Mesenchymal stem cell (in vitro differentiated cells and primary cell): Measurements from ENCODE around the gene GDF11.

Source experiments
- DNase-seq: peaks from one replicate; pipeline ENCODE4 v3.0.0-alpha.2; 2013
- H2AFZ ChIP-seq: one replicate; pipeline ENCODE4 v1.6.1; 2013; ENCODE audit warnings: low read depth, mild to moderate bottlenecking, control low read depth, inconsistent platforms, low read length, moderate library complexity
- H2AK5ac ChIP-seq: 2 replicates; pipeline ENCODE4 v1.6.1; 2013; ENCODE audit warnings: low read length, moderate library complexity, mild to moderate bottlenecking, inconsistent platforms; ENCODE audit not compliant: severe bottlenecking
- H2BK120ac ChIP-seq: one replicate; pipeline ENCODE4 v1.6.1; 2013; ENCODE audit warnings: low read depth, mild to moderate bottlenecking, inconsistent platforms, low read length, moderate library complexity
- H2BK12ac ChIP-seq, 2 experiments: one replicate each; pipeline ENCODE4 v1.6.1; 2013; ENCODE audit warnings: inconsistent platforms in 2 of 2, low read length in 2 of 2, mild to moderate bottlenecking in 2 of 2, moderate library complexity in 2 of 2, control low read depth in 1 of 2
- H2BK15ac ChIP-seq: one replicate; pipeline ENCODE4 v1.6.1; 2013; ENCODE audit warnings: mild to moderate bottlenecking, low read depth, inconsistent platforms; ENCODE audit not compliant: poor library complexity, severe bottlenecking
- H2BK5ac ChIP-seq: 2 replicates; pipeline ENCODE4 v1.6.1; 2013; ENCODE audit warnings: low read depth, mild to moderate bottlenecking, low read length, control low read depth, inconsistent platforms; ENCODE audit not compliant: poor library complexity, severe bottlenecking
- H3K14ac ChIP-seq, 2 experiments: one replicate each; pipeline ENCODE4 v1.6.1; 2013; ENCODE audit warnings: inconsistent platforms in 2 of 2, low read length in 2 of 2, control low read depth in 1 of 2, mild to moderate bottlenecking in 1 of 2, moderate library complexity in 1 of 2
- H3K18ac ChIP-seq, 2 experiments: one replicate each; pipeline ENCODE4 v1.6.1; 2013; ENCODE audit warnings: inconsistent platforms in 2 of 2, low read length in 2 of 2, control low read depth in 1 of 2, low read depth in 1 of 2, mild to moderate bottlenecking in 1 of 2
- H3K23ac ChIP-seq, 2 experiments: one replicate each; pipeline ENCODE4 v1.6.1; 2013; ENCODE audit warnings: inconsistent platforms in 2 of 2, low read length in 2 of 2, mild to moderate bottlenecking in 2 of 2, moderate library complexity in 2 of 2, control low read depth in 1 of 2
- H3K27ac ChIP-seq: 2 replicates; pipeline ENCODE4 v1.5.1; 2013; ENCODE audit warnings: mild to moderate bottlenecking, moderate library complexity, low read length, control low read depth, inconsistent platforms; ENCODE audit not compliant: poor library complexity, severe bottlenecking
- H3K27me3 ChIP-seq, 2 experiments: 2 replicates each; pipeline versions ENCODE4 v1.6.1 to v1.7.0; 2013; ENCODE audit warnings: low read length in 2 of 2, mild to moderate bottlenecking in 2 of 2, moderate library complexity in 2 of 2, control low read depth in 1 of 2, inconsistent platforms in 1 of 2; ENCODE audit not compliant: control insufficient read depth in 1 of 2, insufficient read depth in 1 of 2
- H3K36me3 ChIP-seq, 2 experiments: 2 replicates each; pipeline versions ENCODE4 v1.6.1 to v1.7.0; 2013; ENCODE audit warnings: low read length in 2 of 2, control low read depth in 1 of 2, inconsistent platforms in 1 of 2, low read depth in 1 of 2, mild to moderate bottlenecking in 1 of 2; ENCODE audit not compliant: insufficient read depth in 2 of 2, control insufficient read depth in 1 of 2
- H3K4ac ChIP-seq, 2 experiments: one replicate each; pipeline ENCODE4 v1.6.1; 2013; ENCODE audit warnings: inconsistent platforms in 2 of 2, low read length in 2 of 2, mild to moderate bottlenecking in 2 of 2, moderate library complexity in 2 of 2, control low read depth in 1 of 2, low read depth in 1 of 2
- H3K4me1 ChIP-seq: 2 replicates; pipeline ENCODE4 v1.6.1; 2013; ENCODE audit warnings: low read depth, low read length, control low read depth; ENCODE audit not compliant: control insufficient read depth, insufficient read depth
- H3K4me2 ChIP-seq: 2 replicates; pipeline ENCODE4 v1.6.1; 2013; ENCODE audit warnings: low read length, mild to moderate bottlenecking, inconsistent platforms; ENCODE audit not compliant: poor library complexity, severe bottlenecking
- H3K4me3 ChIP-seq, 2 experiments: 2 replicates each; pipeline versions ENCODE4 v1.5.1 to v1.7.0; 2013; ENCODE audit warnings: low read length in 2 of 2, mild to moderate bottlenecking in 2 of 2, control low read depth in 1 of 2, low read depth in 1 of 2; ENCODE audit not compliant: insufficient read depth in 1 of 2
- H3K79me1 ChIP-seq: replicated peaks from 2 replicates; pipeline ENCODE4 v1.6.1; 2013; ENCODE audit warnings: mild to moderate bottlenecking, control low read depth, low read length, inconsistent platforms; ENCODE audit not compliant: poor library complexity, severe bottlenecking
- H3K9ac ChIP-seq: 2 replicates; pipeline ENCODE4 v1.7.0; 2013; ENCODE audit warnings: mild to moderate bottlenecking, low read length, moderate library complexity
- H3K9me3 ChIP-seq: 2 replicates; pipeline ENCODE4 v1.7.0; 2013; ENCODE audit warnings: mild to moderate bottlenecking, low read length; ENCODE audit not compliant: control insufficient read depth
- H4K8ac ChIP-seq: one replicate; pipeline ENCODE4 v1.6.1; 2013; ENCODE audit warnings: inconsistent platforms, mild to moderate bottlenecking, low read length, moderate library complexity
- H4K91ac ChIP-seq: one replicate; pipeline ENCODE4 v1.6.1; 2013; ENCODE audit warnings: mild to moderate bottlenecking, low read length, inconsistent platforms
- WGBS: methylation state at CpG from one replicate; pipeline ENCODE4 v1.1.7; 2013; ENCODE audit warnings: mixed read lengths; 5-methylcytosine and 5-hydroxymethylcytosine counted together

Gene GDF11

GRCh38 chr12:55739025-55739378 lies 3.9 kb upstream of the GDF11 start:
- H2BK15ac ChIP-seq, result no peak overlapping the region
- 81% methylated on average over 1 of the region's 2 CpGs for WGBS
- no peak overlapping the region for H2AFZ ChIP-seq
- no peak overlapping the region for H3K27ac ChIP-seq
- no peak overlapping the region for H4K91ac ChIP-seq
- peak overlapping the region in 1 of 2 experiments; percentile 83 for H3K4me3 ChIP-seq
- no peak overlapping the region for H3K4me2 ChIP-seq
- peaks cover 4% of the 10 kb centered on the region for H3K79me1 ChIP-seq
- H3K9me3 ChIP-seq, result no peaks in the 10 kb centered on the region
- H3K36me3 ChIP-seq, result no peaks in the 10 kb centered on the region
- no peak overlapping the region for H3K23ac ChIP-seq
- H3K4ac ChIP-seq, result no peak overlapping the region
- H3K18ac ChIP-seq, result no peak overlapping the region
- DNase-seq, result no peak
- no peak overlapping the region for H4K8ac ChIP-seq
- no peak overlapping the region for H2BK5ac ChIP-seq
- H2BK12ac ChIP-seq, result no peak overlapping the region
- no peaks in the 10 kb centered on the region for H3K27me3 ChIP-seq
- no peak overlapping the region for H3K14ac ChIP-seq
- peak overlapping the region; percentile 89 for H3K9ac ChIP-seq
- H2BK120ac ChIP-seq, result no peak overlapping the region
- H2AK5ac ChIP-seq, result no peak overlapping the region
- peaks cover 12% of the 10 kb centered on the region for H3K4me1 ChIP-seq

GRCh38 chr12:55741931-55742680 lies 816 bp upstream of the GDF11 start:
- no peaks in the 10 kb centered on the region for H3K27me3 ChIP-seq
- H4K8ac ChIP-seq, result no peak overlapping the region
- DNase-seq, result no peak
- no peak overlapping the region for H3K4ac ChIP-seq
- no peak overlapping the region for H2AFZ ChIP-seq
- H3K79me1 ChIP-seq, result peaks cover 4% of the 10 kb centered on the region
- no peaks in the 10 kb centered on the region for H3K9me3 ChIP-seq
- WGBS, result 42% methylated on average over 3 of the region's 3 CpGs
- H3K4me1 ChIP-seq, result peaks cover 27% of the 10 kb centered on the region
- peak overlapping the region; percentile 79 for H3K9ac ChIP-seq
- H3K27ac ChIP-seq, result no peak overlapping the region
- H3K23ac ChIP-seq, result no peak overlapping the region
- no peaks in the 10 kb centered on the region for H3K36me3 ChIP-seq
- peak overlapping the region; percentile 23 to 78 for H2BK12ac ChIP-seq
- H2BK15ac ChIP-seq, result peak overlapping the region; percentile 31
- H2AK5ac ChIP-seq, result peak overlapping the region; percentile 47
- peak overlapping the region; percentile 7 for H4K91ac ChIP-seq
- peak overlapping the region in 1 of 2 experiments; percentile 76 for H3K4me3 ChIP-seq
- H2BK5ac ChIP-seq, result no peak overlapping the region
- H3K14ac ChIP-seq, result no peak overlapping the region
- peak overlapping the region in 1 of 2 experiments; percentile 41 for H3K18ac ChIP-seq
- H2BK120ac ChIP-seq, result no peak overlapping the region
- peak overlapping the region; percentile 26 for H3K4me2 ChIP-seq

DNA sequence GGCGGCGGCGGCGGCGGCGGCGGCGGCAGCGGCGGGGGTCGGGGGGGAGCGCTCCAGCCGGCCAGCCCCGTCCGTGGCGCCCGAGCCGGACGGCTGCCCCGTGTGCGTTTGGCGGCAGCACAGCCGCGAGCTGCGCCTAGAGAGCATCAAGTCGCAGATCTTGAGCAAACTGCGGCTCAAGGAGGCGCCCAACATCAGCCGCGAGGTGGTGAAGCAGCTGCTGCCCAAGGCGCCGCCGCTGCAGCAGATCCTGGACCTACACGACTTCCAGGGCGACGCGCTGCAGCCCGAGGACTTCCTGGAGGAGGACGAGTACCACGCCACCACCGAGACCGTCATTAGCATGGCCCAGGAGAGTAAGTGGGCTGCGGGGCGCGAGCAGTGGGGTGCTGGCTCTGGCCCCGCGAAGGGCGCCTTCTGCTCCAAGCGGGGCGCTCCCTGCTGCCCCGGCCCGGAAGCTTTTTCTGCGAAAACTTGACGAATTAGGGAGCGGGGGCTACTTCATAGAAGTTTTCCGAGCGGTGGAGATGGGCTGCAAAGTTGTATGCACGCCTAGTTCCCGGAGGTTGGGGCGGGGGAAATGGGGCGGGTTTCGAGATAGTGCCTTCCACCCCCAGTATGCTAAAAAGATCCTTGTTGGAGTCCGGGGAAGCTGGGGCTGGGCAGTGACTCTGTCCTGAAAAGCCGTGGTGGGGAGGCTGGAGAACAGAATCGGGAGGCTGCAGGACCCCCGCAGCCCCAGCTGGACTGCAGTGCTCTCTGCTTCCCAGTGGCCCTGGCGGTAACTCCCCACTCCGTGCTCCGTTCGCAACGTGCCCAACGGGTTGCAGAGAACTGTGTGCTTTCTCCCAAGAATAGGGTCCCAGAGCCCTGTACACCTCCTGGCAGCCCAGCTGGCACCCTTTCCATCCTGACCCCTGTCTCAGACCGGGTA lies 751 bp downstream of the GDF11 start:
- Histone ChIP-seq H3K9me3 (no peaks in the 10 kb centered on the region), H3K4me2 (peak overlapping the region; percentile 85), H2BK120ac (peak overlapping the region; percentile 24), H2BK12ac (peak overlapping the region in 1 of 2 experiments; percentile 21), H3K4ac (peak overlapping the region in 1 of 2 experiments; percentile 0), H2BK5ac (no peak overlapping the region), H3K4me1 (peaks cover 22% of the 10 kb centered on the region), H3K79me1 (peaks cover 8% of the 10 kb centered on the region), H2BK15ac (no peak overlapping the region), H3K18ac (peak overlapping the region; percentile 67 to 94), H2AFZ (peak overlapping the region; percentile 72), H3K4me3 (peak overlapping the region; percentile 62 to 91), H3K23ac (peak overlapping the region in 1 of 2 experiments; percentile 61), H3K27me3 (no peaks in the 10 kb centered on the region), H4K91ac (no peak overlapping the region), H3K36me3 (peaks cover 3 to 4% of the 10 kb centered on the region in 2 experiments), H2AK5ac (no peak overlapping the region), H4K8ac (no peak overlapping the region), H3K14ac (peak overlapping the region in 1 of 2 experiments; percentile 45), H3K27ac (no peak overlapping the region), H3K9ac (peak overlapping the region; percentile 82)
- WGBS, result under 1% methylated on average over 62 of the region's 73 CpGs
- DNase-seq, result peak; percentile 82
